ENCODE results near the gene MRPS26. TPM values are rescaled to one million over a fixed set of nuclear protein-coding genes. Genes with fewer than 3 reads are reported as not detected.

Gene MRPS26
- total and polyA plus RNA-seq, 2 of the 13 experiments (the other 11 are each of a cell fraction or from before 2014, with no cell fraction given), result 89.8 to 187 TPM

DNA sequence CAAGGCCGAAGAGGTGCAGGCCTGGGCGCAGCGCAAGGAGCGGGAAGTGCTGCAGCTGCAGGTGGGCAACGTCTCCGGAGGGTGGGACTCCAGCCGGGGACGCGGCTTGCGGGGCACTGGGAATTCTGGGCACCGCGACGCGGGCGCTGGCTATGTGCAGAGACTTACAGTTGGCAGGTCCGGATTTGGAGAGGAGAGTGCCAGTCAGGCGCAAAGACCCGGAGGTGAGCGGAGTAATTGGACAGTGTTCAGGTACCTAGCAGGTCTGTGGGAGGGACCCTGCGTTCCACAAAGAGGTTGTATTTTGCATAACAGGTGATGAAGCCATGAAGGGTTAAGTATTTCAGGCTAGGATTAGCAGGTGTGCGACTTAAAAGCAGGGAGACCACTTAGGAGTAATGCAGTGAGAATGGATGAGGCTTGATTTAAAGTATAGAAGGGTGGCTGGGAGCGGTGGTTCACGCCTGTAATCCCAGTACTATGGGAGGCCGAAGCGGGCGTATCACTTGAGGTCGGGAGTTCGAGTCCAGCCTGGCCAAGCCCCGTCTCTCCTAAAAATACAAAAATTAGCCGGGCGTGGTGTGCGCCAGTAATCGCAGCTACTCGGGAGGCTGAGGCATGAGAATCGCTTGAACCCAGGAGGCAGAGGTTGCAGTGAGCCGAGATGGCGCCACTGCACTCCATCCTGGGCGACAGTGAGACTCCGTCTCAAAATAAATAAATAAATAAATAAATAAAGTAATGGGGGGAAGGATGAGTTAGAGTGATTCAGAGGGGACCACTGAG is 1.0 kb downstream of the MRPS26 start (continued):
- TF ChIP-seq ARID2 (CRISPR knock-in tag; IDR thresholded peaks at IDR 0.05; ENCODE audit: borderline replicate concordance), result no peak
- TF ChIP-seq SMC3 (IDR thresholded peaks at IDR 0.05; ENCODE audit: low read length), result no peak
- no peak for TF ChIP-seq HOXA3 (CRISPR knock-in tag; IDR thresholded peaks at IDR 0.05)
- TF ChIP-seq BRD4 (CRISPR knock-in tag; IDR thresholded peaks at IDR 0.05), result no peak
- TF ChIP-seq SRSF9 (IDR thresholded peaks at IDR 0.05; ENCODE audit: borderline replicate concordance, insufficient read depth, low read depth, low read length, poor library complexity, severe bottlenecking), result no peak
- peak; percentile 26; the same call in 1 of the 2 replicates for TF ChIP-seq ZFP90 (CRISPR knock-in tag; IDR thresholded peaks at IDR 0.05; ENCODE audit: borderline replicate concordance)
- TF ChIP-seq ZNF766 (CRISPR knock-in tag; IDR thresholded peaks at IDR 0.05; ENCODE audit: borderline replicate concordance), result no peak
- TF ChIP-seq, protein P1, sequence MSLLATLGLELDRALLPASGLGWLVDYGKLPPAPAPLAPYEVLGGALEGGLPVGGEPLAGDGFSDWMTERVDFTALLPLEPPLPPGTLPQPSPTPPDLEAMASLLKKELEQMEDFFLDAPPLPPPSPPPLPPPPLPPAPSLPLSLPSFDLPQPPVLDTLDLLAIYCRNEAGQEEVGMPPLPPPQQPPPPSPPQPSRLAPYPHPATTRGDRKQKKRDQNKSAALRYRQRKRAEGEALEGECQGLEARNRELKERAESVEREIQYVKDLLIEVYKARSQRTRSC (CRISPR knock-in tag; IDR thresholded peaks at IDR 0.05; ENCODE audit: low read depth), result no peak
- no peak for TF ChIP-seq ZKSCAN5 (CRISPR knock-in tag; IDR thresholded peaks at IDR 0.05)
- no peak for TF ChIP-seq NCOA5 (CRISPR knock-in tag; IDR thresholded peaks at IDR 0.05)
- TF ChIP-seq CBX5 (CRISPR knock-in tag; IDR thresholded peaks at IDR 0.05; ENCODE audit: borderline replicate concordance), result peak; percentile 10; the same call in 1 of the 2 replicates
- TF ChIP-seq ZNF331 (CRISPR knock-in tag; IDR thresholded peaks at IDR 0.05), result no peak
- TF ChIP-seq TOE1 (CRISPR knock-in tag; IDR thresholded peaks at IDR 0.05), result no peak
- TF ChIP-seq ZNF761 (CRISPR knock-in tag; conservative IDR thresholded peaks at IDR 0.05), result no peak
- TF ChIP-seq, protein P2, sequence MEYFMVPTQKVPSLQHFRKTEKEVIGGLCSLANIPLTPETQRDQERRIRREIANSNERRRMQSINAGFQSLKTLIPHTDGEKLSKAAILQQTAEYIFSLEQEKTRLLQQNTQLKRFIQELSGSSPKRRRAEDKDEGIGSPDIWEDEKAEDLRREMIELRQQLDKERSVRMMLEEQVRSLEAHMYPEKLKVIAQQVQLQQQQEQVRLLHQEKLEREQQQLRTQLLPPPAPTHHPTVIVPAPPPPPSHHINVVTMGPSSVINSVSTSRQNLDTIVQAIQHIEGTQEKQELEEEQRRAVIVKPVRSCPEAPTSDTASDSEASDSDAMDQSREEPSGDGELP (IDR thresholded peaks at IDR 0.05; ENCODE audit: borderline replicate concordance, low read depth), result no peak
- TF ChIP-seq THAP11 (CRISPR knock-in tag; IDR thresholded peaks at IDR 0.05), result no peak
- TF ChIP-seq ARNTL (CRISPR knock-in tag; IDR thresholded peaks at IDR 0.05), result no peak
- no peak; the same call in 1 of the 2 replicates for TF ChIP-seq YEATS2 (CRISPR knock-in tag; IDR thresholded peaks at IDR 0.05; ENCODE audit: borderline replicate concordance)
- TF ChIP-seq PLRG1 (conservative IDR thresholded peaks at IDR 0.05), result no peak
- TF ChIP-seq, protein P3, sequence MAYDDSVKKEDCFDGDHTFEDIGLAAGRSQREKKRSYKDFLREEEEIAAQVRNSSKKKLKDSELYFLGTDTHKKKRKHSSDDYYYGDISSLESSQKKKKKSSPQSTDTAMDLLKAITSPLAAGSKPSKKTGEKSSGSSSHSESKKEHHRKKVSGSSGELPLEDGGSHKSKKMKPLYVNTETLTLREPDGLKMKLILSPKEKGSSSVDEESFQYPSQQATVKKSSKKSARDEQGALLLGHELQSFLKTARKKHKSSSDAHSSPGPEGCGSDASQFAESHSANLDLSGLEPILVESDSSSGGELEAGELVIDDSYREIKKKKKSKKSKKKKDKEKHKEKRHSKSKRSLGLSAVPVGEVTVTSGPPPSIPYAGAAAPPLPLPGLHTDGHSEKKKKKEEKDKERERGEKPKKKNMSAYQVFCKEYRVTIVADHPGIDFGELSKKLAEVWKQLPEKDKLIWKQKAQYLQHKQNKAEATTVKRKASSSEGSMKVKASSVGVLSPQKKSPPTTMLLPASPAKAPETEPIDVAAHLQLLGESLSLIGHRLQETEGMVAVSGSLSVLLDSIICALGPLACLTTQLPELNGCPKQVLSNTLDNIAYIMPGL (CRISPR knock-in tag; IDR thresholded peaks at IDR 0.05; ENCODE audit: borderline replicate concordance in 1 of 2, low read depth in 1 of 2), result no peak
- TF ChIP-seq RFX3 (CRISPR knock-in tag; IDR thresholded peaks at IDR 0.05), result no peak
- TF ChIP-seq, protein P4, sequence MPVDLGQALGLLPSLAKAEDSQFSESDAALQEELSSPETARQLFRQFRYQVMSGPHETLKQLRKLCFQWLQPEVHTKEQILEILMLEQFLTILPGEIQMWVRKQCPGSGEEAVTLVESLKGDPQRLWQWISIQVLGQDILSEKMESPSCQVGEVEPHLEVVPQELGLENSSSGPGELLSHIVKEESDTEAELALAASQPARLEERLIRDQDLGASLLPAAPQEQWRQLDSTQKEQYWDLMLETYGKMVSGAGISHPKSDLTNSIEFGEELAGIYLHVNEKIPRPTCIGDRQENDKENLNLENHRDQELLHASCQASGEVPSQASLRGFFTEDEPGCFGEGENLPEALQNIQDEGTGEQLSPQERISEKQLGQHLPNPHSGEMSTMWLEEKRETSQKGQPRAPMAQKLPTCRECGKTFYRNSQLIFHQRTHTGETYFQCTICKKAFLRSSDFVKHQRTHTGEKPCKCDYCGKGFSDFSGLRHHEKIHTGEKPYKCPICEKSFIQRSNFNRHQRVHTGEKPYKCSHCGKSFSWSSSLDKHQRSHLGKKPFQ (CRISPR knock-in tag; IDR thresholded peaks at IDR 0.05; ENCODE audit: insufficient replicate concordance), result no peak
- no peak for TF ChIP-seq NR2C2 (CRISPR knock-in tag; IDR thresholded peaks at IDR 0.05; ENCODE audit: borderline replicate concordance)
- TF ChIP-seq ZNF251 (CRISPR knock-in tag; IDR thresholded peaks at IDR 0.05), result no peak
- no peak for TF ChIP-seq SMAD3 (CRISPR knock-in tag; IDR thresholded peaks at IDR 0.05)
